Activated naive CD4-positive, alpha-beta T cell treated with Interleukin-2 at 50 U/mL for 16 hours (primary cell): ENCODE measurements around the gene RNF220.
"Not testable (repeated sequence)": the region's sequence is repeated elsewhere in the genome, so short reads cannot be mapped to it uniquely, and the experiment has no call there.

Source experiments
- DNase-seq: peaks from one replicate; pipeline ENCODE4 v3.0.0-alpha.2; 2020

The RNF220 gene

GRCh38 chr1:44684525-44684924 is 279.5 kb downstream of the RNF220 start:
- no peak for DNase-seq

GRCh38 chr1:44685218-44685617 is 280.2 kb downstream of the RNF220 start:
- DNase-seq: no peak

- no peak for DNase-seq
These were observed 280.8 kb downstream of the RNF220 start for GRCh38 chr1:44685881-44686280.

- DNase-seq: no peak
These were observed 283.8 kb downstream of the RNF220 start for GRCh38 chr1:44688760-44689446.

GRCh38 chr1:44689447-44689765 is 284.4 kb downstream of the RNF220 start:
- no peak for DNase-seq

- DNase-seq: no peak
These were observed 288.1 kb downstream of the RNF220 start for GRCh38 chr1:44693159-44693558.

GRCh38 chr1:44693900-44694299 is 288.8 kb downstream of the RNF220 start:
- DNase-seq: no peak

GRCh38 chr1:44694863-44695478 is 289.9 kb downstream of the RNF220 start:
- DNase-seq: no peak

- no peak for DNase-seq
These were observed 290.6 kb downstream of the RNF220 start for GRCh38 chr1:44695671-44696070.

- no peak for DNase-seq
These were observed 291.0 kb downstream of the RNF220 start for GRCh38 chr1:44696101-44696500.

GRCh38 chr1:44696789-44697345 is 291.8 kb downstream of the RNF220 start:
- peak; percentile 21 for DNase-seq

GRCh38 chr1:44698138-44698537 is 293.1 kb downstream of the RNF220 start:
- no peak for DNase-seq

- DNase-seq: not testable (repeated sequence)
These were observed 294.3 kb downstream of the RNF220 start for GRCh38 chr1:44699375-44699774.

- DNase-seq: no peak
These were observed 295.5 kb downstream of the RNF220 start for GRCh38 chr1:44700573-44700972.

GRCh38 chr1:44701141-44701573 is 296.1 kb downstream of the RNF220 start:
- DNase-seq: no peak
